Body of pancreas (tissue), 4 donors: Measurements from ENCODE around the gene RUFY3.

Source experiments
- POLR2A ChIP-seq, 3 donors: fragments of 450-650 bp; IDR thresholded peaks; one replicate each; pipeline ENCODE4 v1.6.1; 2016; ENCODE audit warnings: antibody characterized with exemption in 3 of 3, mild to moderate bottlenecking in 2 of 3
- TF ChIP-seq, protein P1 (sequence below), 7 experiments: fragments of 450-650 bp in 4 of 7; fragments of 200-600 bp in 3 of 7; sonication (generic) in 3 of 7; IDR thresholded peaks; one replicate each; pipeline ENCODE4 v1.5.1; 2016 to 2019; ENCODE audit warnings: antibody characterized with exemption in 7 of 7

DNA sequence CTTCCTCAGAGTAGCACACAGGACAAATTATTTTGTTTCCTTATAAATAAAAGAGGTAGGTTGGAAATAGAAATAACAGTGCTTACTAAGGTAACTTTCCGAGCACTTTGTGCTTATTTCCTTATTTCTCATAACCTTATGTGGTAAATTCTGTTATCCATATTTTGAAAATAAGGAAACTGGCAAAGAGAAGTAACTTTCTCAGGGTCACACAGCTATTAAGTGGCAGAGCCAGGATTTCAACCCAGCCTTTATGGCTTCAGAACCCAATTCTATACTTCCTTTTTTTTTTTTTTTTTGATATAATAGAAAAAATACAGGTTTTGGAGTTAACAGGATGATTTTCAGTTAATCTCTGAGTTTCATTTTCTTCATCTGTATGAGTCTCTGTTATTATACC lies 30.1 kb upstream of the RUFY3 start:
- no peak for TF ChIP-seq POLR2A (IDR thresholded peaks at IDR 0.05)
- TF ChIP-seq, protein P1, sequence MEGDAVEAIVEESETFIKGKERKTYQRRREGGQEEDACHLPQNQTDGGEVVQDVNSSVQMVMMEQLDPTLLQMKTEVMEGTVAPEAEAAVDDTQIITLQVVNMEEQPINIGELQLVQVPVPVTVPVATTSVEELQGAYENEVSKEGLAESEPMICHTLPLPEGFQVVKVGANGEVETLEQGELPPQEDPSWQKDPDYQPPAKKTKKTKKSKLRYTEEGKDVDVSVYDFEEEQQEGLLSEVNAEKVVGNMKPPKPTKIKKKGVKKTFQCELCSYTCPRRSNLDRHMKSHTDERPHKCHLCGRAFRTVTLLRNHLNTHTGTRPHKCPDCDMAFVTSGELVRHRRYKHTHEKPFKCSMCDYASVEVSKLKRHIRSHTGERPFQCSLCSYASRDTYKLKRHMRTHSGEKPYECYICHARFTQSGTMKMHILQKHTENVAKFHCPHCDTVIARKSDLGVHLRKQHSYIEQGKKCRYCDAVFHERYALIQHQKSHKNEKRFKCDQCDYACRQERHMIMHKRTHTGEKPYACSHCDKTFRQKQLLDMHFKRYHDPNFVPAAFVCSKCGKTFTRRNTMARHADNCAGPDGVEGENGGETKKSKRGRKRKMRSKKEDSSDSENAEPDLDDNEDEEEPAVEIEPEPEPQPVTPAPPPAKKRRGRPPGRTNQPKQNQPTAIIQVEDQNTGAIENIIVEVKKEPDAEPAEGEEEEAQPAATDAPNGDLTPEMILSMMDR (IDR thresholded peaks at IDR 0.05), result no peak
